Hepatocyte (in vitro differentiated cells): ENCODE data around the gene SEL1L3.

Source experiments
- EZH2 ChIP-seq: fragments of 200-600 bp; sonication (generic); IDR thresholded peaks from 2 replicates; pipeline ENCODE4 v1.6.1; 2016; ENCODE audit warnings: antibody characterized with exemption, mild to moderate bottlenecking, borderline replicate concordance
- EZH2phosphoT487 ChIP-seq: fragments of 200-600 bp; sonication (generic); IDR thresholded peaks from one replicate; pipeline ENCODE4 v1.6.1; 2018; ENCODE audit warnings: antibody characterized with exemption, mild to moderate bottlenecking, low read depth, moderate library complexity; ENCODE audit not compliant: unreplicated experiment, severe bottlenecking
- TF ChIP-seq, protein P1 (sequence below): fragments of 200-600 bp; sonication (generic); IDR thresholded peaks from 2 replicates; pipeline ENCODE4 v1.5.1; 2016; ENCODE audit warnings: antibody characterized with exemption, mild to moderate bottlenecking; ENCODE audit not compliant: poor library complexity

GRCh38 chr4:25759101-25759500 is 103.7 kb downstream of the SEL1L3 start:
- TF ChIP-seq, protein P1, sequence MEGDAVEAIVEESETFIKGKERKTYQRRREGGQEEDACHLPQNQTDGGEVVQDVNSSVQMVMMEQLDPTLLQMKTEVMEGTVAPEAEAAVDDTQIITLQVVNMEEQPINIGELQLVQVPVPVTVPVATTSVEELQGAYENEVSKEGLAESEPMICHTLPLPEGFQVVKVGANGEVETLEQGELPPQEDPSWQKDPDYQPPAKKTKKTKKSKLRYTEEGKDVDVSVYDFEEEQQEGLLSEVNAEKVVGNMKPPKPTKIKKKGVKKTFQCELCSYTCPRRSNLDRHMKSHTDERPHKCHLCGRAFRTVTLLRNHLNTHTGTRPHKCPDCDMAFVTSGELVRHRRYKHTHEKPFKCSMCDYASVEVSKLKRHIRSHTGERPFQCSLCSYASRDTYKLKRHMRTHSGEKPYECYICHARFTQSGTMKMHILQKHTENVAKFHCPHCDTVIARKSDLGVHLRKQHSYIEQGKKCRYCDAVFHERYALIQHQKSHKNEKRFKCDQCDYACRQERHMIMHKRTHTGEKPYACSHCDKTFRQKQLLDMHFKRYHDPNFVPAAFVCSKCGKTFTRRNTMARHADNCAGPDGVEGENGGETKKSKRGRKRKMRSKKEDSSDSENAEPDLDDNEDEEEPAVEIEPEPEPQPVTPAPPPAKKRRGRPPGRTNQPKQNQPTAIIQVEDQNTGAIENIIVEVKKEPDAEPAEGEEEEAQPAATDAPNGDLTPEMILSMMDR, result no peak
- no peak for TF ChIP-seq EZH2
- TF ChIP-seq EZH2phosphoT487, result no peak
